ENCODE measurements around the gene TMEM247. TPM values are rescaled to one million over a fixed set of nuclear protein-coding genes. Genes with fewer than 3 reads are reported as not detected.

TMEM247 gene
- not detected in 2 replicates for total RNA-seq

GRCh38 chr2:46479265-46479664, at the start of gene TMEM247:
TSS of gene TMEM247 (plus strand) at chr2:46479565.

Other genes starting within 250 kb of the TMEM247 start
- 122 and 172 TPM in 2 replicates for gene EPAS1, start 182.2 kb upstream of the TMEM247 start, total RNA-seq
- 81.3 and 99.2 TPM in 2 replicates for gene RHOQ, start 62.9 kb downstream of the TMEM247 start, total RNA-seq
- 1.2 and 3.3 TPM in 2 replicates for gene ATP6V1E2, start 63.0 kb downstream of the TMEM247 start, total RNA-seq
- 12.1 and 22.2 TPM in 2 replicates for gene PIGF, start 137.5 kb downstream of the TMEM247 start, total RNA-seq
- 16.1 and 17.3 TPM in 2 replicates for gene CRIPT, start 137.7 kb downstream of the TMEM247 start, total RNA-seq
- 36.9 and 62.3 TPM in 2 replicates for gene SOCS5, start 219.7 kb downstream of the TMEM247 start, total RNA-seq

All from pericardium fibroblast (primary cell).